Left forelimb (tissue), 1 donor: ENCODE measurements around the gene GJD3.

Experiments
- DNase-seq: peaks from one replicate; pipeline ENCODE4 v3.0.0-alpha.2; 2018; ENCODE audit warnings: low spot score

The GJD3 gene

GRCh38 chr17:40340327-40340726 lies 24.2 kb downstream of the GJD3 start:
- no peak for DNase-seq

GRCh38 chr17:40338941-40339649 lies 25.4 kb downstream of the GJD3 start:
- no peak for DNase-seq

DNA sequence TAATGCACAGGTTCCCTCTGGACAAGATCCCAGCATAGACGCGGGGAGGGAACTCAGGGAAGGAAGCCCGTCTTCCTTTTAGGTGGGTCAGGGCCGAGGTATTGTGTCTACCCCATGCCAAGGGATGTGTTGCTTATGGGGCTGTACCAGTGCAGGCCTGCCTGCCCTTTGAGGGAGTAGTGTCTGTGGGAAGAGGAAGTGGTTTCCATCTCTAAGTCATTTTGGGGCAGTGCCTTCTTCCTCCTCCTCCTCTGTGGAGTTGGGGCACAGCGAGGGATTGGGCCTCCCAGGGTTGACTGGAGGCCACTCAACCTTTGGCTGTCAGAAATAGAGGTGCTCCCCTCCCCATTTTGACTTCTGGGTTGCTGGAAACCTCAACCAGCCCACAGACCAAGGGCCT lies 26.5 kb downstream of the GJD3 start:
- DNase-seq, result no peak

- DNase-seq, result no peak
These were observed 27.2 kb downstream of the GJD3 start for GRCh38 chr17:40337351-40337750.

DNA sequence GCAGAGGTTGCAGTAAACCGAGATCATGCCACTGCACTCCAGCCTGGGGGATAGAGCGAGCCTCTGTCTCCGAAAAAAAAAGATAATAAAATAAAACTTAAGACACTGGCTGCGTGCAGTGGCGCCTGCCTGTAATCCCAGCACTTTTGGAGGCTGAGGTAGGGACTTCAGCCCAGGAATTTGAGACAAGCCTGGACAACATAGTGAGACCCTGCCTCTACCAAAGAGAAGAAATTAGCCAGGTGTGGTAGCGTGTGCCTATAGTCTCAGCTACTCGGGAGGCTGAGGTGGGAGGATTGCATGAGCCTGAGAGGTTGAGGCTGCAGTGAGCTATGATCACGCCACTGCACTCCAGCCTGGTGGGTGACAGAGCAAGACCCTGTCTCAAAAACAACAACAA lies 28.9 kb downstream of the GJD3 start:
- DNase-seq, result no peak

- no peak for DNase-seq
These were observed 30.6 kb downstream of the GJD3 start for GRCh38 chr17:40333781-40334448.

- DNase-seq, result peak; percentile 92
These were observed 32.5 kb downstream of the GJD3 start for GRCh38 chr17:40331743-40332641.

DNA sequence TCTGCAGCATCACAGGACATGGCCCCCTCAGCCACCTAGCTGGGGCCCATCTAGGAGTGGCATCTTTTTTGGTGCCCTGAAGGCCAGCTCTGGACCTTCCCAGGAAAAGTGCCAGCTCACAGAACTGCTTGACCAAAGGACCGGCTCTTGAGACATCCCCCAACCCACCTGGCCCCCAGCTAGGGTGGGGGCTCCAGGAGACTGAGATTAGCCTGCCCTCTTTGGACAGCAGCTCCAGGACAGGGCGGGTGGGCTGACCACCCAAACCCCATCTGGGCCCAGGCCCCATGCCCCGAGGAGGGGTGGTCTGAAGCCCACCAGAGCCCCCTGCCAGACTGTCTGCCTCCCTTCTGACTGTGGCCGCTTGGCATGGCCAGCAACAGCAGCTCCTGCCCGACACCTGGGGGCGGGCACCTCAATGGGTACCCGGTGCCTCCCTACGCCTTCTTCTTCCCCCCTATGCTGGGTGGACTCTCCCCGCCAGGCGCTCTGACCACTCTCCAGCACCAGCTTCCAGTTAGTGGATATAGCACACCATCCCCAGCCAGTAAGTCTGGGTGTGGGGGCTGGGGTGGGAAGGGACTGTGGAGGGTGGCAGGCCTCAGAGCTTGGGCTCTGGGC lies 33.6 kb downstream of the GJD3 start:
- no peak for DNase-seq

DNA sequence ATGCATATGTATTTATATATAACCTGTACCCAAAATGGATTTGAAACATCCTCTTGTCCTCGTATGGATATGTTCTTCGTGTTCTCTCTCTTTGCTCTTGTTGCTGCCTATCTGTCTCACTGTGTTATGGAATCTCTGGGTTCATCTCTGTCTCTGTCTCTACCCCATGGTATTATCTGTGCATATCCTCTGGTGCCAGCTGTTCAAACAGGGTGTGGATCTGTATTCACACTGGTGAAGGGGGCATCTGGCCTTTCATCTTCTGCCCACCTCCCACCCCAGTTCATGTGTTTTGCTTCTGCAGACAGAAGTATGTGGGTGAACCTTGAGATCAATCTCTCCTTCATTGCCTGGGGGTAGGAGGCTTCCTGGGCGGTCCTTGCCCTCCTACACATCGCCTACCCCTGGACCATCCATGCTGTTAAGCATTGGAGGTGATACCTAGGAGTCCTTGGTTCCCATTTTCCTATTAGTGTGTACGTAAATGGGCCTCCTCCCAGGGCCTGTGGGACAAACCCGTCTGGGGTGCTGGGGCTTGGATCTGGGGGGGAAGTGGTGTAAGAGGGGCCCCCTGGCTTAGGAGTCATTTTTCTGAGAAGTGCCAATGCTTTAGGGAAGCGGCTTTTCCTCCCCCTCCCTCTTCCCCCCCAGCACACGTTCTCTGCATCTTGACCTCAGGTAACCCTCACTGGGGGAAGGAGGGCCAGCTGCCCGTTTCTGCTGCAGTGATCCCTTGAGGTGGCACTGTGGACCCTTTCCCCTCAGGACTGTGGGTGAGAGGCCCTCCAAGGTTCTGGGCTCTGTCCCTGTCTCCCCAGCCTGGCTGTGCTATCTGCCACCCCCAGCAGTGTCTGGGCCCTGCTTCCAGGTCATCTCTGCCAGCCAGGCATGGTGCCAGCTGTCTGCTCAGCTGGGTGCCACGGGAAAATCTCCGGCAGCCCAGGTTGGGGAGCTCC lies 34.4 kb downstream of the GJD3 start:
- DNase-seq, result no peak

GRCh38 chr17:40328386-40328766 lies 36.2 kb downstream of the GJD3 start:
- no peak for DNase-seq

DNA sequence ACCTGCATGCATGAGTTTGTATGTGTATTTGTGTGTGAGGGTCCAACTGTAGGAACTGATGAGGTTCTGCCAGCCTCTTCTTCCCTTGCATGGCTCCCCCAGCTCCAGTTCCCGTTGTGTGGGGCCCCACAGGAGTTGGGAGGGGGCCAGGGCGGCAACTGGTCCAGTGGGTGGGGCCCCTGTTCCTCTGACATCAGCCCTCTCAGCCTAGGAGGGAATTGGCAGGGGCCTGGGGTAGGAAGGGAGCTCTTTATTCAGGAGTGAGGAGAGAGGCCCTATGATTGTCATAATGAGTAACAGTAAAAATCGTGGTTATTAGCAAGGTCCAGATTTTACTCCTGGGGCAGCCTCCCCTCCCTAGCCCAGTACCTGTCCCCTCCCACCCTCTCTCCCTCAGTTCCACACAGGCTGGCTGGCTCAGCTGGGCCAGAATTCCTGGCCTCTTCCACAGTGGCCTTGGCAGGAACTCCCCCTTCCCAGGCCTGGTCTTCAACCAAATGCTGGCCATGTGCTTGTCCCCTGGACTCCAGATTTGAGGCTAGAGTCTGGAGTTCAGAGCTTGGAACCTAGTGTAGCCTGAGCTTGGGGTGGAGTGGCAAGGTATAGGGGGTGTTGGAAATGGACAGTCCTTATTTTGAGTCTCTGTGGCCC lies 36.7 kb downstream of the GJD3 start:
- DNase-seq, result no peak

- no peak for DNase-seq
These were observed 37.2 kb downstream of the GJD3 start for GRCh38 chr17:40327244-40327729.

- no peak for DNase-seq
These were observed 37.7 kb downstream of the GJD3 start for GRCh38 chr17:40326832-40327199.

DNA sequence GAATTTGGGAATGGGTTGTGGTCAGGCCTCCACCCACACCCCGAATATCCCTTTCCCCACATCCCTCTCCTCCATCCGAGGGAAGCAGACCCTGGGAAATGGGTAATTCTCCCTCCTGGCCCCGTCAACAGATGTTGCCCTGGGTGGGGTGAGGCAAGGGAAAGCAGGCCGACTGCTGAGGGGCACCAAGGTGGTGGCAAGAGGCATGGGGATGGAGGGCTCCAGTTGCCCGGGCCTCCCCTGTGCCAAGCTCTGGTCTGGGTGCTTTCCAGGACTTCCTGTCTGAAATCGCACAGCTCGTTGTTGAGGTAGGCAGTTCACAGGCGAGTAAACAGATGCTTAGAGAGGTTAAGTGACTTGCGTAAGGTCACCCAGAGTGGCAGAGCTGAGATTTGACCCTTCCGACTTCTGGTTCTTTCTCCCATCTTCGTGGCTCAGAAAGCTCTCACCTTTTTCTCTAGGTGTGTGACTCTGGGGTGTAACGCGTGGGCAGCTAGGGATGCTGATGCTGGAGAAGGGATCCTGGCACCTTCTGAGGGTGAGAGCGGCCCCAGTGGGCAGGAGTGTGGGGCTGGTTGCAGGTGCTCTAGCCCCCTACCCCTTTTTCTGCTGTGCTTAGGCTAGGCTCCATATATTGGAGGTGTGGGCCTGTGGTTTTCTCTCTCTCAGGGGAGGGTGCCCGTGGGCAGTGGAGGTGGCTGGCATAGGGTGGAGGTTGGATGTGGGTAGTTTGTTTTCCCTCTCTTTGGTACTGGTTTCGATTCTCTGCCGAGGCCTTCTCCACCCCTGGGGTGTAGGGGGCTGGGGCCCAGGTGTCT lies 38.3 kb downstream of the GJD3 start:
- DNase-seq, result no peak

DNA sequence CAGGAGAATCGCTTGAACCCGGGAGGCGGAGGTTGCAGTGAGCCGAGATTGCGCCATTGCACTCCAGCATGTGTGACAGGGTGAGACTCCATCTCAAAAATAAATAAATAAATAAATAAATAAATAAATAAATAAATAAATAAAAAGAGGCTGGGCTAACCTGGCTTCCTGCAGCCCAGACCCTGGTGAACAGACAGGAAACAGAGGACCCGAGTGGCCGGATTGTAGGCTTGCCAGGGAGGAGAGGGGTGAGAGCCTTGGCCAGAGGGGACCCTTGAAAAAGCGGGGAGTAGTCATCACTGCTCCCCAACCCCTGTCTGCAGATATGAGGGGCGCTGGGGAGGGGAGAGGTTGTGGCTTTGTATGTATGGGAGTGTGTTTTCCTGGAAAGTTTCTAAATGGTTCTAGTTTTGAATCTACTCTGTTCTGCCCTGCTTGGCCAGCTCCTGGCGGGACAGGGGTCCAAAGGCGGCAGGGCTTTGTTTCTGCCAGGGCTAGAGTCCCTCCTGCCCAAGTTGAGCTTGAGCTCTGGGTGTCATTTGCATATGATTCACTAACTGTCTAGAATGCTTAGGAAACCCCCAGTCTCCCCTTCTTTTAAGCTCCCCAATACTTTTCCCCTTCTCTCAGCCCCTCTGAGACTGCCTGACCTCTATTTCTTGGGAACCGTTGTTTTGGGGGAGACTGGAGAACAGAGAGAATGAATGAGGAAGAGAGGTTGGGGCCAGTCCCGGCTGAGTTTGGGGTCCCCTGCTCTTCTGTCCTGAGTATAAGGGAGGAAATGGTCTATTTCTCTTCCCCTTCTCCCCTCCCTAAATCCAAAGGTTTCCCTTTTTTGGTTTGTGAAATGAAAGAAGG lies 39.2 kb downstream of the GJD3 start:
- DNase-seq, result no peak

DNA sequence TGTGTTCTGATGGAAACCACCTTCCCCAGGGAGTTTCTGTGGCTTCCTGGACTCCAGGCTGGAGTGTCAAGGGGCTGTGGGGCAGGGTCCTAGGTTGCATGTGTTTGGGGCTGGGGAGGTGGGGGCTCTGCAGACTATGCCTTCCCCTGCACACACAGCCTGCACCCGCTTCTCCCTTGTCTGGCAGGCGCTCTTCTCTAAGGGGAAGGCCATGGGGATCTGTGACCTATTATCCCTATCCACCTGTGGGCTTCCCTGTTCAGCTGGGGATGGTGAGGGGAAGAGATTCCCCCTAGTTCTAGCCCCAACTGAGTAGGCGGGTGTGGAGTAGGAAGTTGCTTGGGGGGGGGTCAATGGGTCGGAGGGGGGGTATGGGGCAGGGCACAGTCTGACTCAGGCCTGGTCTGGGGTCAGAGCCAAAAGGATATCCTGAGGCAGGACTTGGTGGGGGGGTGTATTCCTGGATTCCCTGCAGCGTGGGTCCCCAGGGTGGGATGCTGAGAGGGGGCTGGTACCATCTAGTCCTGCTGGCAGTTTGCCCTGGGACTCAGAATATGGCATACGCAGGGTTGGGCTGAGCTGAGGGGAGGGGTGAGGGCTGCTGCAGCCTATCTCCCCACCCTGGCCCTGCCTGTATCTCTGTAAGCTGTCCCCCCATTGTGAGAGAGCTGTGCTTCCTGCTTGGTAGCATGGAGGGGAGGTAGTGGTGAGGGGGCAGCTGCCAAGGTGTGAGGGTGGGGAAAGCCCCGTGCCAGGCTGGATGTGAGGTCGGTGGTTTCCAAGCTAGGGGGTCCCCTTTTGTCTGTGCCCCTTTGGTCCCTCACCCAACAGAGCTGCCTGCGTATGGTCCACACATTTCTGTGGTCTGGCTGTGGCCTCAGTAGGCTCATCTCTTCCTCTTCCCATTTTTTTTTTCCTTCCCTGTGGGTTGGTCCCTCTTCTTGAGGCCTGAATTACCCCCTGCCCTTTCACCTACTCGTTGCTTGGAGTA lies 40.9 kb downstream of the GJD3 start:
- DNase-seq, result no peak
